CD4-positive, alpha-beta T cell treated with Interleukin-6 at 100 ng/mL for 8 hours (primary cell): ENCODE measurements around the gene TSSK6.

Source experiments
- DNase-seq: peaks from one replicate; pipeline ENCODE4 v3.0.0-alpha.2; 2020; ENCODE audit warnings: mixed read lengths, low spot score

The TSSK6 gene

GRCh38 chr19:19514881-19515641, at the start of gene TSSK6:
TSS of gene TSSK6 (minus strand) at chr19:19515548. CDS start at chr19:19515427, 121 bp downstream.
- no peak for DNase-seq

GRCh38 chr19:19563348-19563848, 48.0 kb upstream of the TSSK6 start:
- no peak for DNase-seq

GRCh38 chr19:19562665-19563347, 47.5 kb upstream of the TSSK6 start:
- peak; percentile 58 for DNase-seq

- DNase-seq = no peak
Observed at GRCh38 chr19:19561946-19562664, 46.8 kb upstream of the TSSK6 start.

GRCh38 chr19:19559931-19560330, 44.6 kb upstream of the TSSK6 start:
- DNase-seq = peak; percentile 27

GRCh38 chr19:19558636-19559035, 43.3 kb upstream of the TSSK6 start:
- no peak for DNase-seq

GRCh38 chr19:19558055-19558454, 42.7 kb upstream of the TSSK6 start:
- DNase-seq = no peak

- peak; percentile 41 for DNase-seq
Observed at GRCh38 chr19:19554074-19555023, 39.0 kb upstream of the TSSK6 start.

GRCh38 chr19:19553670-19554069, 38.3 kb upstream of the TSSK6 start:
- no peak for DNase-seq

- no peak for DNase-seq
Observed at GRCh38 chr19:19552798-19553197, 37.5 kb upstream of the TSSK6 start.

- DNase-seq = no peak
Observed at GRCh38 chr19:19551853-19552192, 36.5 kb upstream of the TSSK6 start.

GRCh38 chr19:19550972-19551852, 35.9 kb upstream of the TSSK6 start:
- no peak for DNase-seq

- DNase-seq = no peak
Observed at GRCh38 chr19:19550485-19550929, 35.2 kb upstream of the TSSK6 start.

- DNase-seq = no peak
Observed at GRCh38 chr19:19549804-19550464, 34.6 kb upstream of the TSSK6 start.

- no peak for DNase-seq
Observed at GRCh38 chr19:19548915-19549759, 33.8 kb upstream of the TSSK6 start.

- DNase-seq = no peak
Observed at GRCh38 chr19:19547674-19548336, 32.5 kb upstream of the TSSK6 start.

- DNase-seq = no peak
Observed at GRCh38 chr19:19546751-19547162, 31.4 kb upstream of the TSSK6 start.

- DNase-seq = no peak
Observed at GRCh38 chr19:19545707-19546106, 30.4 kb upstream of the TSSK6 start.
